ENCODE data around the gene IRF5.
"Not testable (repeated sequence)": the region's sequence is repeated elsewhere in the genome, so short reads cannot be mapped to it uniquely, and the experiment has no call there.

Gene IRF5

GRCh38 chr7:128940494-128941322, 3.0 kb downstream of the IRF5 start:
- DNase-seq: peak in 1 of 2 experiments; percentile 3

GRCh38 chr7:128941323-128941890, 3.7 kb downstream of the IRF5 start:
- no peak for DNase-seq

- no peak for DNase-seq
Measured at GRCh38 chr7:128941946-128942526, 4.3 kb downstream of the IRF5 start.

GRCh38 chr7:128943251-128943650, 5.5 kb downstream of the IRF5 start:
- not testable (repeated sequence) for DNase-seq

GRCh38 chr7:128944487-128945236, 6.9 kb downstream of the IRF5 start:
- DNase-seq: no peak

GRCh38 chr7:128945668-128946366, 8.1 kb downstream of the IRF5 start:
- no peak for DNase-seq

- no peak for DNase-seq
Measured at GRCh38 chr7:128946936-128947830, 9.5 kb downstream of the IRF5 start.

- no peak for DNase-seq
Measured at GRCh38 chr7:128947854-128948253, 10.1 kb downstream of the IRF5 start.

GRCh38 chr7:128948312-128948973, 10.7 kb downstream of the IRF5 start:
- DNase-seq: no peak

- no peak for DNase-seq
Measured at GRCh38 chr7:128948976-128949760, 11.4 kb downstream of the IRF5 start.

GRCh38 chr7:128951296-128951695, 13.6 kb downstream of the IRF5 start:
- no peak for DNase-seq

- DNase-seq: no peak
Measured at GRCh38 chr7:128954150-128954549, 16.4 kb downstream of the IRF5 start.

GRCh38 chr7:128954830-128955802, 17.4 kb downstream of the IRF5 start:
- no peak for DNase-seq

- no peak for DNase-seq
Measured at GRCh38 chr7:128955981-128956380, 18.3 kb downstream of the IRF5 start.

- no peak for DNase-seq
Measured at GRCh38 chr7:128959296-128959695, 21.6 kb downstream of the IRF5 start.

GRCh38 chr7:128961030-128961659, 23.4 kb downstream of the IRF5 start:
- DNase-seq: no peak

- DNase-seq: no peak
Measured at GRCh38 chr7:128962899-128963298, 25.2 kb downstream of the IRF5 start.

GRCh38 chr7:128963327-128963757, 25.6 kb downstream of the IRF5 start:
- peak in 1 of 2 experiments; percentile 33 for DNase-seq

Measured in stimulated activated CD4-positive, alpha-beta T cell treated with anti-CD3 and anti-CD28 coated beads, Interleukin-4, amount 100 ng/mL, for 4 hours (primary cell).